Transverse colon (tissue), 4 donors: ENCODE measurements around the gene SLC38A6. TPM values are rescaled to one million over a fixed set of nuclear protein-coding genes. Genes with fewer than 3 reads are reported as not detected.

ENCODE experiments used
- DNase-seq: peaks from one replicate; pipeline ENCODE4 v3.0.0-alpha.2; 2019
- H3K27ac ChIP-seq, 4 donors: fragments of 200-600 bp; sonication (generic); 2 replicates each; pipeline ENCODE4 v1.5.1; 2016 to 2018; ENCODE audit warnings: inconsistent platforms in 4 of 4
- H3K27me3 ChIP-seq: fragments of 200-600 bp; sonication (generic); 2 replicates; pipeline ENCODE4 v1.5.1; 2017; ENCODE audit warnings: inconsistent platforms
- H3K36me3 ChIP-seq, 4 donors: fragments of 200-600 bp; sonication (generic); 2 replicates each; pipeline ENCODE4 v1.5.1; 2017 to 2019; ENCODE audit warnings: inconsistent platforms in 4 of 4
- H3K4me1 ChIP-seq, 4 donors: fragments of 200-600 bp; sonication (generic); 2 replicates each; pipeline ENCODE4 v1.5.1; 2017 to 2020; ENCODE audit warnings: inconsistent platforms in 4 of 4
- H3K4me3 ChIP-seq, 4 donors: fragments of 200-600 bp; sonication (generic); 1 replicate in 1 of 4; 2 replicates in 3 of 4; pipeline versions ENCODE4 v1.5.1 to v1.6.1; 2017 to 2019; ENCODE audit warnings: inconsistent platforms in 4 of 4
- H3K9me3 ChIP-seq, 2 donors: fragments of 200-600 bp; sonication (generic); 2 replicates each; pipeline ENCODE4 v1.5.1; 2017 to 2019; ENCODE audit warnings: inconsistent platforms in 2 of 2
- EP300 ChIP-seq: sonication (generic); formaldehyde crosslinking; IDR thresholded peaks from one replicate; pipeline ENCODE4 v1.6.1; 2017; ENCODE audit warnings: antibody characterized with exemption, low read depth
- POLR2A ChIP-seq: fragments of 450-650 bp; IDR thresholded peaks from one replicate; pipeline ENCODE4 v1.6.1; 2016; ENCODE audit warnings: antibody characterized with exemption, mild to moderate bottlenecking, moderate library complexity
- POLR2AphosphoS5 ChIP-seq, 3 donors: sonication (generic); formaldehyde crosslinking; IDR thresholded peaks; one replicate each; pipeline ENCODE4 v1.6.1; 2016; ENCODE audit warnings: antibody characterized with exemption in 3 of 3
- WGBS, 2 donors: methylation state at CpG; one replicate each; pipeline ENCODE4 v1.1.5; 2018; ENCODE audit warnings: low coverage in 1 of 2; 5-methylcytosine and 5-hydroxymethylcytosine counted together
- in situ Hi-C, 4 donors: fragments of 200-750 bp; cut with MboI; loops; one replicate each; pipeline versions ENCODE4 v1.15.0 to v1.15.1; 2017; ENCODE audit warnings: low sequenced_read_pairs in 3 of 4, low pct_ligation_motif_present in 1 of 4, low pct_unique_long_range_greater_than_20kb in 1 of 4
- intact Hi-C: fragments of 100-400 bp; cut with DNase I; formaldehyde crosslinking; loops from one replicate; pipeline ENCODE4 v1.15.1; 2023; ENCODE audit warnings: low total_unique reads
- total RNA-seq, 4 donors: library from RNA; depleted of rRNA; stranded (reverse); fragments of >200 nt; gene quantifications; one replicate each; pipeline ENCODE4 v1.1.0, GENCODE V29; 2016
- TF ChIP-seq, protein P1 (sequence below), 5 experiments: fragments of 200-600 bp in 3 of 5; fragments of 450-650 bp in 2 of 5; sonication (generic) in 3 of 5; IDR thresholded peaks; 1 replicate in 2 of 5; 2 replicates in 3 of 5; pipeline ENCODE4 v1.5.1; 2016 to 2017; ENCODE audit warnings: antibody characterized with exemption in 5 of 5, inconsistent platforms in 3 of 5, mild to moderate bottlenecking in 2 of 5, moderate library complexity in 1 of 5

SLC38A6 gene
- total RNA-seq, 4 donors from 2014 or later, result 7.9 to 20.6 (median 10.0) TPM; not detected in 1

DNA sequence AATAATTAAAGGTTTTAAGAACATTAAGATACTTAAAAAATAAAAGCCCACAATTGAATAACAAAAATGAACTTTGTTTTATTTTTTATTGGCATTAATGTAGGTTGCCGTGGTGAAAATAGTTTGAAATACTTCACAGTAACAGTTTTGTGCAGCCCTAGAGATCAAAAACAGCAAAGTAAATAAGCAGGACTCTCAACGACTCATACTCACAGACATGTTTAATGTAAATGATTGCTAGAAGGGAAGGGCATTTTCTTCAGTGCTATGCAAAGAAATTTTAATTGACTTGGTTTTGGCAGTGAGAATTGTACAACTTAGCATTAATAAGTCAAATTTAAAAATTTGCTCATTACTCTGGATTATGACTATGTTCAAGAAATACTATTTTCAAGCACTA lies 16.1 kb upstream of the SLC38A6 start:
- WGBS, 2 donors, result 34 to 38% methylated on average over 2 of the region's 2 CpGs
- no peaks in the 10 kb centered on the region for H3K27me3 ChIP-seq
- no peak overlapping the region for H3K27ac ChIP-seq
- no peak overlapping the region for H3K4me3 ChIP-seq
- TF ChIP-seq, protein P1, sequence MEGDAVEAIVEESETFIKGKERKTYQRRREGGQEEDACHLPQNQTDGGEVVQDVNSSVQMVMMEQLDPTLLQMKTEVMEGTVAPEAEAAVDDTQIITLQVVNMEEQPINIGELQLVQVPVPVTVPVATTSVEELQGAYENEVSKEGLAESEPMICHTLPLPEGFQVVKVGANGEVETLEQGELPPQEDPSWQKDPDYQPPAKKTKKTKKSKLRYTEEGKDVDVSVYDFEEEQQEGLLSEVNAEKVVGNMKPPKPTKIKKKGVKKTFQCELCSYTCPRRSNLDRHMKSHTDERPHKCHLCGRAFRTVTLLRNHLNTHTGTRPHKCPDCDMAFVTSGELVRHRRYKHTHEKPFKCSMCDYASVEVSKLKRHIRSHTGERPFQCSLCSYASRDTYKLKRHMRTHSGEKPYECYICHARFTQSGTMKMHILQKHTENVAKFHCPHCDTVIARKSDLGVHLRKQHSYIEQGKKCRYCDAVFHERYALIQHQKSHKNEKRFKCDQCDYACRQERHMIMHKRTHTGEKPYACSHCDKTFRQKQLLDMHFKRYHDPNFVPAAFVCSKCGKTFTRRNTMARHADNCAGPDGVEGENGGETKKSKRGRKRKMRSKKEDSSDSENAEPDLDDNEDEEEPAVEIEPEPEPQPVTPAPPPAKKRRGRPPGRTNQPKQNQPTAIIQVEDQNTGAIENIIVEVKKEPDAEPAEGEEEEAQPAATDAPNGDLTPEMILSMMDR (IDR thresholded peaks at IDR 0.05), result no peak
- no peak for TF ChIP-seq POLR2A
- TF ChIP-seq POLR2AphosphoS5 (IDR thresholded peaks at IDR 0.05), result no peak
- no peak for TF ChIP-seq EP300
- H3K36me3 ChIP-seq, result no peaks in the 10 kb centered on the region
- no peaks in the 10 kb centered on the region for H3K9me3 ChIP-seq
- H3K4me1 ChIP-seq, result peaks cover 0 to 7% (median 1%) of the 10 kb centered on the region in 4 donors
- intact Hi-C loops, result no loop called here
- DNase-seq, result no peak
- in situ Hi-C loops, result no loop called here

- no peaks in the 10 kb centered on the region for H3K36me3 ChIP-seq
- no peak overlapping the region for H3K4me3 ChIP-seq
- DNase-seq, result no peak
- no peak overlapping the region for H3K27ac ChIP-seq
- H3K9me3 ChIP-seq, result no peaks in the 10 kb centered on the region
- TF ChIP-seq POLR2AphosphoS5 (IDR thresholded peaks at IDR 0.05) (no peak), POLR2A (no peak), EP300 (no peak)
- TF ChIP-seq, protein P1 (IDR thresholded peaks at IDR 0.05), result no peak
- intact Hi-C loops (no loop called here), in situ Hi-C loops (no loop called here)
- H3K27me3 ChIP-seq, result no peaks in the 10 kb centered on the region
- peaks cover 0 to 7% (median 1%) of the 10 kb centered on the region in 4 donors for H3K4me1 ChIP-seq
These were observed 15.6 kb upstream of the SLC38A6 start for GRCh38 chr14:60965402-60965801.

- Histone ChIP-seq H3K9me3 (no peaks in the 10 kb centered on the region), H3K4me1 (peaks cover 0 to 7% (median 1%) of the 10 kb centered on the region in 4 donors), H3K4me3 (no peak overlapping the region), H3K27me3 (no peaks in the 10 kb centered on the region), H3K27ac (no peak overlapping the region), H3K36me3 (no peaks in the 10 kb centered on the region)
- WGBS, 2 donors, result 89 to 100% methylated on average over 1 of the region's 1 CpG
- TF ChIP-seq, protein P1 (IDR thresholded peaks at IDR 0.05), result no peak
- no peak for TF ChIP-seq EP300
- no peak for TF ChIP-seq POLR2AphosphoS5 (IDR thresholded peaks at IDR 0.05)
- TF ChIP-seq POLR2A, result no peak
- in situ Hi-C loops (no loop called here), intact Hi-C loops (no loop called here)
- DNase-seq, result no peak
These were observed 12.9 kb upstream of the SLC38A6 start for GRCh38 chr14:60968099-60968498.

DNA sequence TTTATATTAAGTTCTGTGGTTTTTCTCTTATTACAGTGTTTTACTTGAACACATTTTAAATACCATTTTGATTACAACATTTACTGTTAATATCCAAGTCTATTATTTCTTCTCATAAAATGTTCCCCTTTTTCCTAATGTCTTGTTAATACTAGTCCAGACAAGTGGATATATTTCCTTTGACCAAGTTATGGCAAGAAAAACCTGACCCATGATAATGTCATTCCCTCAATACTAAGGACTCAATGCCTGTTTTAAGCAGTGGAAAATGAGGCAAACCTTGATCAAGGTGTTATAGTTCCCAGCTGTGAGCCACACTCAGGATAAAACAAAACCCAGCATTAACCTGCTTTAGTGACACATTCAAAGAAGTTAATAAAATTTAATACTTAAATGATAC lies 12.4 kb upstream of the SLC38A6 start:
- peaks cover 0 to 7% (median 1%) of the 10 kb centered on the region in 4 donors for H3K4me1 ChIP-seq
- DNase-seq, result no peak
- in situ Hi-C loops (no loop called here), intact Hi-C loops (no loop called here)
- no peaks in the 10 kb centered on the region for H3K9me3 ChIP-seq
- H3K4me3 ChIP-seq, result no peak overlapping the region
- H3K27me3 ChIP-seq, result no peaks in the 10 kb centered on the region
- no peaks in the 10 kb centered on the region for H3K36me3 ChIP-seq
- TF ChIP-seq EP300 (no peak), POLR2AphosphoS5 (IDR thresholded peaks at IDR 0.05) (no peak), POLR2A (no peak)
- TF ChIP-seq, protein P1 (IDR thresholded peaks at IDR 0.05), result no peak
- H3K27ac ChIP-seq, result no peak overlapping the region
